HG03139 (cell line): Measurements from ENCODE around the gene KRT33B.
"Not testable (repeated sequence)": the region's sequence is repeated elsewhere in the genome, so short reads cannot be mapped to it uniquely, and the experiment has no call there.

Experiments
- ATAC-seq: cut with Tn5 transposase; IDR thresholded peaks from one replicate; pipeline ENCODE4 v1.9.1; 2021; ENCODE audit not compliant: unreplicated experiment

KRT33B gene

DNA sequence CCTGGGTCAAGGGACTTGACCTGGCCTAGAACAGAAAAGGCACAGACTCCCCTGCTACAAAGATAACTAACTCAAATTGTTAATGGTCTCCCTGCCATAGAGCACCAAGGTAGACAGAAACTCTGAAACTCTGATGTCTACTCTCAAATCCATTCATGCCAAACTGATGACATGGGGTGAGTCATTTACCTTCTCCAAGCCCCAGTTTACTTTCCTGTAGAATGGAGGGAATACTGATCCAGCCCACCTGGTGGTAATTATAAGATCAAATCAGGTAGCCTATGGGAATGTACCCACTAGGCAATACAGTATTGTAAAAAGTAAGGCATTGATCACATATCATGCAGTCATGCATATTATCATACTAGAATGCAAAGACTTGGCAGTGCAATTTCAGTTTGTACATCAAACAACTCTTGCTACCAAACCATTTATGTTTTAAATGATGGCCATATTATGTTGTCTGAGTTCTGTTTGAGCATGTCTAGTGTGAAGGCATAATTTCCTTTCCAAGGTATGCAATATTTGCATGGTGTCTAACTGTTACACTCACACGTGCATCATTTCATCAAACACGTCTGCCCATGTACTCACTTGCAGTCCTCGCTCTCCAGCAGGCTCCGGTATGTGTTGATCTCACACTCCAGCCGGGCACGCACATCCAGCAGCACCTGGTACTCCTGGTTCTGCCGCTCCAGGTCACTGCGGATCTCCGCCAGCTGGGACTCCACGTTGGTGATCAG, 24.8 kb upstream of the KRT33B start:
- no peak for ATAC-seq

DNA sequence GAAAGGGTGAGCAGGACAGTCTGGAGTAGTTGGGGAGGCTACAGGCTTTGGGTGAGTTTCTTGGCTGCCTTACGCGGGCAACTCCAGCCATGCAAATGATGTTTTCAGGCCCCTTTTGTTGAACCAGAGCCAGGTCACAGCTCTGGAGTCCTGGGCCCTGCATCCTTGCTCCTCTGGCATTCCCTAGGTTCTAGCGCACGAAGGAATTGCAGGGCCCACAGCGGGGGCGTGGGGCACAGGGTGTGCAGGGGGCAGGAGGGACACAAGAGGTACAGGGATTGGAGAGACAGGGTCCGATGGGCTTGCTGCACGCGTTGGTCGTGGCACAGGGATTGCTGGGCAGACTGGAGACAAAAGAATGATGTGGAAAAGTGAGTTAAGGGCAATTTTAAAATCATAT, 24.2 kb upstream of the KRT33B start:
- no peak for ATAC-seq

DNA sequence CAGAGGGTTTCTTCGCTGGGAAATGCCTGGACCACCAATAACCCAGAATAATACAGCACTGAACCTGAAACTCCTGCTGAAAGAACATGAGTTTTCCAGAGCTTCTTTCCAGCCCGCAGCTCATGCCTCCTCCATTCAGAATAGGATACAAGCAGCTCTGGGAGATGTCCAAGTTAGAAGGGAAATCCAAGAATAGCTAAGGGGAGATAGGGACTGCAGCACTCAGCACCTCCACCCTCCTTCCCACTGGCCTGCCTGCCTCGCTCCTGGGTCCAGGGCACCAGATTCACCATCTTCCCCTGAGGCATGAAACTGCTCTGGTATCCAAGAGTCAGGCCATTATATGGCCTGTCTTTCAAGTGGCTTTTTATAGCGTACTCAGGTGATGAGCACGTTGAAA, 23.7 kb upstream of the KRT33B start:
- no peak for ATAC-seq

DNA sequence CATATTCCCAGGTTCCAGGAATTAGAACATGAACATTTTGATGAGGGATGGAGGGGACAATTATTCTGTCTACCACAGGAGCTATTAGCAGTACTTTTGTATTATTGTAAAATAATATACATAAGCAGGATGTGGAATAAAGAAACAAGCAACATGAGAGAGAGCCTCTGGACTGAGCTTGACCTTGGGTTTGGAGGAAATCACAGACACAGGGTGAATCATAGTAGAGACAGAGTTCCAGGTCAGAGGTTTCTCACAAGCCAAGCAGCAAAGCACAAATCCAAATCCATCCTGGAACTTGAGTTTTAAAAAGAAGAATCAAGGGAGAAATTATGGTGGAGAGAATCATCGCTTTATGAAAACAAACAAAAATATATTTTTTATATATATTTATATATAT, 22.7 kb upstream of the KRT33B start:
- ATAC-seq: no peak

DNA sequence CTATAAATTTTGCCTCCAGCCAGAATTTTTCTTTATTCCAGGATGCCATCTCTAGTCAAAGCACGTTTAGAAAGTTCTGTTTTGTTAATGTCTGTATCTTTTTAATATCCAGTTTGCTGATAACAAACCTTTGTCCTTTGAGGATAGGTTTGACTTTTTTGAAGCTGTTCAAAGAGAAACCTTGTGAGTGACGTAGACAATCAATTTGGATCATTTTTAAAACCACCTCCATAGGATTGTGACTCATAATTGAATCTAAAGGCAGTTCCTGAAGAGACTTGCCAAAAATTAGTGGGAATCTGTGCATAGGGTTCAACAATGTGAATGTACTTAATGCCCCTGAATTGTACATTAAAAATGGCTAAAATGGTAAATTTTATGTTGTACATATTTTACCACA, 21.9 kb upstream of the KRT33B start:
- ATAC-seq: no peak

DNA sequence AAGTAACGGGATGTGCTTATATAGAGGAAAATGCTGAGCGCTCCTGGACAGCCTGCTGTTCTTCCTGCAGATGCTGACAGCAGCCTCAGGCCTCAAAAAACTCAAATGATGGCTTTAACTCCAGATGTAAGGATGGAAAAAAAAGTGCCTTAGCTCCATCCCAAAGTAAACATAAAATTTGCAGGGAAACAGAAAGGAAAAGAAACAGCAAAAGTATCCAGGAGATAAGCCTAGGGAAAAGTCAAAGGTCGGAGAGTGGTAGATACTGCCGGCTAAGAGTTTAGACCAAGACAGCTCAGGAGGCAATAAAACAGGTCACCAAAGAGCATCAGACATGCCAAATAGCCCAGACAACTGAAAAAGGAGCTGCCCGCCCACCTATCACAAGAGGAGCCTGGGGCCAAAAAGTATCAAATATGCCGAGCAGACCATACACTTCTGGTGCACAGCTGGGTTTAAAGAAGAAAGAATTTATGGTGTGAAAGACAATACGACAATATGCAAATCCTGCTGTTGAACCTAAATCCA, 20.9 kb upstream of the KRT33B start:
- ATAC-seq: no peak

DNA sequence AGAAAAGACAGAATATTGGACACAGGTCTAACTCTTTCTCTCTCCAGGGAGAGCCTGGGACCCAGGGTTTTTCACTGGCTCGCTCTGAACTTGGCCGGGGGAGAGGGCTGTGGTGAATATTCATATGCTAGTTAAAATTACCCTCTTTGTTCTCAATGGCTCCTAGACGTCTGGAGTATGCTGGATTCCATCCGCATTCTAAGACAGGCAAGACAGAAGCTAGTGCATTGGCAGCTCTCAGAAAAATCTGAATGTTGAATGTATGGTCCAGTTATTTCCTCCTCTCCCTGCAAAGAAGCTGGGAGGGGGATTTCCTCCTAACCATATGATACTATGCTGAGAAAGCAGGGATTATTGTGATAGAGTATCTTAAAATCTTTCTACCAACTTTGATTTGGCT, 18.1 kb upstream of the KRT33B start:
- ATAC-seq: no peak

DNA sequence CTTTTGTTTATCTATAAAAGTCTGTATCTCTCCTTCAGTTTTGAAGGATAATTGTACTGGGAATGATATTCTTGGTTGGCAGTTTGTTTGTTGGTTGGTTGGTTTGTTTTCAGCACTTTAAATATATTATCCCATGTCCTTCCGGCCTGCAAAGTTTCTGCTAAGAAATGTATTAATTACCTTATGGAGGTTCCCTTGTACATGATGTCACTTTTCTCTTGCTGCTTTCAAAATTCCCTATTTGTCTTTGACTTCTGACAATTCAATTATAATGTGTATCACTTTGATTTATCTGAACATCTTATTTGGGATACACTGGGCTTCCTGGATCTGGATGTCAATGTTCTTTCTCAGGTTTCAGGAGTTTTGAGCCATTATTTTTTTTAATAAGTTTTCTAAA, 16.6 kb upstream of the KRT33B start:
- no peak for ATAC-seq

DNA sequence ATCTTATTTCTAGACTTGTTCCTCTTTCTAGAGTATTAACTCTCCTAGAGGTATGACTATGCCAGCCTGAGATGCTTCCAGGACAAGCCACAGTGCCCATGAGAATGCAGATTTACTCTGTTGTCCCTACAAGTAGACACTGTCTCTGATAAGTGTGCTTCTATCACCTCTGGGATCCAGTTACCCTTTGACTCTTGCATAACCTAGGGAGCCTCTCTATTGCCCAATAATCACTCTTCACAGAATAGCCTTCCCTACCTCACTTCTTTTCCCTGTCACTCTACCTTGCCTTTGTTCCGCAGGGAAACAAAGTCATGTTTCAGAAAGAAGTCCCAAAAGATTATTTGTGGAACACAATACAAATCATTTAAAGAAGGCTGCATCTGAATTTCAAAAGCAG, 14.1 kb upstream of the KRT33B start:
- no peak for ATAC-seq

DNA sequence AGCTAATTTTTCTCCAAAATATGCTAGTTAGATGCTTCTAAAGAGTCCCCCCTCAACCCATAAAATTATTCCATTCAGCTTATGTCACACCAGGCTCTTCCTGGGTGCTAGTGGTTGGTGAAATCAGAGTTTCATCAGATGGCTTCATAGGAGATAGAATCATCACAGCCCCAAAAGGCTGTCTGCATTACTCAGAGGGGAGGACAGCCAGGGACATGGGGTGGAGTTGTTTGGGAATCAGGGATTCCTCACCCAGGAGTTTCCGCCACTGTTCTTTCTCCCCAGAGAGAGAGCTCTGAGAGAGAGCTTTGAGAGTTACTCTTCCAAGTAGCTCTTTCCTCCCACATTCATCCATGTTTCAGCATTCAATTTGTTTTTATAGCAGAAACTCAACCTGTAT, 12.8 kb upstream of the KRT33B start:
- ATAC-seq: no peak

DNA sequence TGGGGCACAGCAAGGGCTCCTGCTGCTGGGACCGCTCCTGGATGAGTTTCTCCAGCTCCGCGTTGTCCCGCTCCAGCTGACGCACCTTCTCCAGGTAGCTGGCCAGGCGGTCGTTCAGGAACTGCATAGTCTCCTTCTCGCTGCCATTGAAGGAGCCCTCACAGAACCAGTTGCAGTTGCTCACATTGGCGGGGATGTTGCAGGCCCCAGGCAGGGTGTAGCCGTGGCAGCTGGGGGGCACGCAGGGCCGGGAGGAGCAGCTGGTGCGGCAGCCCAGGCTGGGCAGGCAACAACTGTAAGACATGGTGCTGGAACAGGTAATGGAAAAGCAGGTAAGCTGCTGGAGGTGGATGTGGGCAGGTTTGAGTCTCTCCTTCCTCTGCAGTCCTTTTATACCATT, 12.3 kb upstream of the KRT33B start, which contains the start of gene KRT34:
Gene KRT34, minus strand, starts transcription at position 364 of the 400 bp plus-strand sequence. Its CDS starts 60 bp downstream, at position 304.
- not testable (repeated sequence) for ATAC-seq

DNA sequence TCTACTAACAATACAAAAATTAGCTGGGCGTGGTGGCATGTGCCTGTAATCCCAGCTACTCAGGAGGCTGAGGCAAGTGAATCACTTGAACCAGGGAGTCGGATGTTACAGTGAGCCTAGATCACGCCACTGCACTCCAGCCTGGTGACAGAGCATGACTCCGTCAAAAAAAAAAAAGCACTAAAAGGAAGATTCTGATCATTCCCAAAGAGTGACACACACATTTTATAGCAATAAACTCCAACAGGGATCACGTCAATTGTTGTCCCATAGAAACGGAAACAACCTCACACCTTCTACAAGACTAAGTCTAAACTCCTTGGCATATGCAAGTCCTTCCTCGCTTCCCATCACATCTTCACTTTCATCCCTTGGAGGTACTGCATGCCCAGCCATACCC, 10.5 kb upstream of the KRT33B start:
- not testable (repeated sequence) for ATAC-seq

DNA sequence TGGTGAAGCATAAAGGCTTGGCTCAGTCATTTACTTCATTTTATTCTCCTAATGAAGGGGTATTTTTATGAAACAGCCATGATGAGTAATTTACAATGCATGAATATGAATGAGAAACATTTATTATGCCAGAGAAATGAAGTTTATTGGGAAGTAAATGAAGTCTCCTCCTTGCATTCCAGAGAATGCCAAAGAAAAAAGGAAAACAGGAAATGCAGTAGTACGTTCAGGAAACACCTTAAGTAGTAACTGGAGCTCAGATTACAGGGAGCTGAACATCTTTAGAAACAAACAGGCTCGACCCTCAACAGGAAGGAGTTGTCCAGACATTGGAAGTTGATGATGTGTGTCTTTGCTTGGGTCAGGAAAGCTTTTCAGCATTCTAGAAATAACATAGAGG, 7.9 kb upstream of the KRT33B start:
- ATAC-seq: no peak

DNA sequence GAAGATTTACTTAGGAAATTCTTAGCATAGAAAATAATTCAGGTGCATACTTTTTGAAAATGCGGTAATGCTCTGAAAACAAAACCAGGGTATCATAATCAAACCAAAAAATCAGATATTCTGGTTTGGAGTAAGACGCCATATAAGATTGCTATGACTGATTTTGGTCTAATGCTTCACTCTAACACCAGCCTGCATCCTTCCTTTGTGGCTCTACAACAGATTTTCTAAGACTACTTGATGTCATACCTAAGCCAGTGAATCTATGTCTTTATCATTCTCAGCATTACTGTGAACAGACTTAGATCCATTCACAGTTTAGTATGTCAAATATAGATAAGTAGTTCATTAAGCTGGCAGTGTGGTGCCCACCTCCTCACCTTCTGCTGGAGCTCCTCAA, 590 bp downstream of the KRT33B start:
- no peak for ATAC-seq

DNA sequence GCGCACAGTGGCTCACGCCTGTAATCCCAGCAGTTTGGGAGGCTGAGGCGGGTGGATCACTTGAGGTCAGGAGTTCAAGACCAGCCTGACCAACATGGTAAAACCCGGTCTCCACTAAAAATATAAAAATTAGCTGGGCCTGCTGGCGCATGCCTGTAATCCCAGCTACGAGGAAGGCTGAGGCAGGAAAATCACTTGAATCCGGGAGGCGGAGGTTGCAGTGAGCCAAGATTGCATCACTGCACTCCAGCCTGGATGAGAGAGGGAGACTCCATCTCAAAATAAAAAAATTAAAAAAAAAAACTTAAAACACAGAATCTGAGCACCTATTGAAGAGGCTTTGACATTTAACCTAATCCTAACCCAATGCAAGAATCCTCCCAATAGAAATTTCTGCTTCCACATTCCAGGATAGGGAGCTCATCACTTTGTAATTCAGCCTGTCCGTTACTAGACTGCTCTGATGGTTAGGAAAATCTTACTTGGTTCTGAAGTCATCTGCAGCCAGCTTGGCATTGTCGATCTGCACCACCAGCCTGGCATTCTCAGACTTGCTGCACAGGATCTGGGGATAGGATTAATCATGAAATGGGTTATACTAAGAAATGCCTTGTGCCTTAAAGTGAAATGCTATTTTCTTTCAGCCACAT, 2.1 kb downstream of the KRT33B start:
- ATAC-seq: no peak

DNA sequence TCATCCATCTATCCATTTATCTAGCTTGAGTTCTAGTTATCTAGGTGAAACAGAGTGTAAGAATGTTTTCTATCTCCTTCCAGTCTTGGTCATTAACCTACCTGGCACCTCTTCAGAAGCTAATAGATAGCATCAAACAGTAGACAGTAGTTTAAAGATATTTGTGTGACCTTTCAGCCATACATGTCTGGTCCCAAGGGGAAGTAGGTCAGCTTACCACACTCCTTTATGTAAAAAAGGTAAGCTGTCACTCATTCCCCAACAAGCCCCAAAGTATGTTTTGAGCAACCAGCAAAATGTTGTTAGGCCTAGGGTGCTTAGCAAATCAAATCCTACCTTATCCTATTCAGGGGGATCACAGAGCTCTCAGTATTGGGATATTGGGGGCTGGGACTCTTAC, 3.5 kb downstream of the KRT33B start:
- ATAC-seq: no peak

DNA sequence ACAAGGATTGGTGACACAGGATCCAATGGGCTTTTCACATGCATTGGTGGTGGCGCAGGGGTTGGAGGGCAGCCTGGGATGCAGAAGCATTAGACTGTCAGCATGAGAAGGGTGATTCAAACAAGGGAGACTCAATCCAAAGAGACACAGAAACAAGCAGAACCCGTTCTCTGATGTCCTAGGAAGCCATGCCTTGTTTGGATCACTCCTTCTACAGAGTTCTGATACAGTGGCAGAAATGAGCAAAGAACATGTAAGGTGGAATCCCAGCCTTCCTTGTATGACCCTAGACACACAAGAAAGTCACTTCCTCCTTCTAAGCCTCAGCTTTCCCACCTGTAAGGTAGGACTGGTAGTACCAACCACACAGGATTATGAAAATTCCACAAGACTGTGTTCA, 5.7 kb downstream of the KRT33B start:
- no peak for ATAC-seq

DNA sequence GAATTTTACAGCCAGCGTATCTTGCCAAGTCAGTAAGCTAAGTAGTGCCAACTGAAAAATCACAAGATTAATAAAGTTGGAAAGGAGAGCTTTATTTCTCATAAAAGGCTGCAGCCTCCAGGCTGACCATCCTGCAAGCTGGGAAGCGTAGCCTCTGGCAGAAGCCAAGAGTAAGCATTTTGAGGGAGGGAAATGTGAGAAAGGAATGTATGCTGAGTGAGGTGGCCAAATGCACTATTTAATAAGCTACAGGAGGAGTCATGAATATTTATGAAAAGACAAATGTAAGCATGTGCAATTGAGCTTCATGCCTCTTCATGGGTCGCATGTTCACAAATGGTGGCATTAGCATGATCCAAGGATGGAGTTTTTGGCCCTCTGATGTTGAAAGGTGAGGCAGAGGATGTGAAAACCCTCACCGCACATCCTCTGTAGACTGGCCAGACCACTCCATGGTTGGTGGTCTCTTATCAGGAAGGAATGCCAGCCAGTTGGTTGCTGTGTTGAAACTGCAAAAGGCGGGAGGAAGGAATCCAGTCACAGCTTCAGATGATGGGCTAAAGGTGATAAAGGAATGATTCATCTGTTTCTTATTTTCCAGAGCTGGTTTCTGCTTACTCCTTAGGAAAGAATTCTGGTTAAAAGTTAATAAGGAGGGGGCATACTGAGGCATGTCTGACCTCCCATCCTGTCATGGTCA, 9.2 kb downstream of the KRT33B start:
- no peak for ATAC-seq

DNA sequence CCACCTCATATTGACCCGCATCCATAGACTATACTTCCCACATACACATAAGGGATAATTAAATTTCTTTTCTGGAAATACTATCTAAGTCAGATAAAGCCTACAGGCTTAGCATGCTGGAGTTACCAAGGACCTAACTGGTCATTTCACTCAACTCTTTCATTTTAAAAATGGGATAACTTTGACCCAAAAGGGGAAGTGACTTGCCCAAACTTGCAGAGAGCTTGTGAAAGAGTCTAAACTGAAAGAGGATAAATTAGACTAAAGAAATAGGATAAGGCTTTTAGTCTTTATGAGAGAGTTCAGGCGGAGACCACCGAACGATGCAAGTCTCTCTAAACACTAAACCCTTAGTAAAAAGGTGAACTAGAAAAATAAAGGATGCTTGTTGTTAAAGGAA, 15.1 kb downstream of the KRT33B start:
- no peak for ATAC-seq

DNA sequence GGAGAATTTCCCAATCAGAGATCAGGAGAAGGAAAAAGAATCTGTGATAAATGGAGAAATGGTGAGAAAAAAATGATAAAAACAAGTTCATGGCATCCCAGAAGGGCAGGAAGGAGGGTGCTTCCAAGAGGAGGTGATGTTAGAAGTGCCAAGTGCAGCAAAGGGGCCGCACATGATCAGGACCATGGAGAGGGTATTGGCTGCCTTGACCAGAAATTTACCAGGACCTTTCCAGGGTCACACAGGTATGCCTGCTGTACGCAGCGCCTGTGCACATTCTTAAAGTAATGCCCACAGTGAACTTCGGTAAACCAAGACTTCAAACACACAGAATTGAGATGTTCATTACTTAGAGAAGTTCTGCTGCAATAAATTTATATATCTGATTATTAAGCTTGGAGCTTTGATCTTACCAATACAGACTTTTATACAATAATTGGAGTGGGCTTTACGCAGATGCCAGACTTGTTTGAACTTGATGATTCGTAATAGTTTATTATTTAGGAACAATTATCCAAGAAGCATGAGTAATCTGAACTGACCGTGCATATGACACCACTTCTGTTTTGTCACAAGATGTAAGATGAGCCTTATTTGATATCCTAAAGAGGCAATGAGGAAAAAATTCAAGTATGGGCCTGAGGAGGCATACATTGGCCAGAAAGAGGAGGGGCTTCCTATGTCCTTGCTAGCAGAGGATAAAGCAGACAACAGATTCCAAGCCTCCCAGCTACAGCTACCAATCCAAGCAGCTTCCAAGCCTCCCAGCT, 16.8 kb downstream of the KRT33B start:
- ATAC-seq: no peak

DNA sequence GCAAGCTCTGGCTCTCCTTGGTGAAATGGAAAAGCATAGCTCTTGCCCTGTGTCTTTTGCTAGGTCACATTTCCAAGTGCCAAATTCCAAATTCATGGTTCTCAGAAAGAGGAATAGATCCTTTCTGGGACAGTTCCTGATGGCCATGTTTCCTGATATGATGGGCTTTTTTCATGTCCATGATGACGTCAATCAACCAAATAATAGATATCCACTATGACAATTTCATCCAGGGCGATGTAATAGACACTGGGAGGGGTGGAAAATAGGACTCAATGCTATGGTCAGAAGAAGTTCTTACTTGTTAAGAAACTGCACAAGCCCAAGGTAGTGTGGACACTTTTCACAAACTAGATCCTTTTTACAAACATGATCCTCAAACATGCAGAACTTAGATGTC, 18.4 kb downstream of the KRT33B start:
- no peak for ATAC-seq
